Activated naive CD4-positive, alpha-beta T cell treated with anti-CD3 and anti-CD28 coated beads, Interleukin-2, amount 50 U/mL, for 24 hours (primary cell): ENCODE measurements around the gene OLFML2A.

Experiments used
- H3K27ac Mint-ChIP-seq: one replicate; pipeline ENCODE4 v1.8.0; 2021; ENCODE audit warnings: mild to moderate bottlenecking, mixed read lengths
- H3K27me3 Mint-ChIP-seq: one replicate; pipeline ENCODE4 v1.8.0; 2021; ENCODE audit warnings: mixed read lengths
- H3K36me3 Mint-ChIP-seq: one replicate; pipeline ENCODE4 v1.8.0; 2021; ENCODE audit warnings: mixed read lengths
- H3K4me1 Mint-ChIP-seq: one replicate; pipeline ENCODE4 v1.8.0; 2021; ENCODE audit warnings: mixed read lengths
- H3K4me3 Mint-ChIP-seq: one replicate; pipeline ENCODE4 v1.8.0; 2021; ENCODE audit warnings: mild to moderate bottlenecking, mixed read lengths
- H3K9me3 Mint-ChIP-seq: one replicate; pipeline ENCODE4 v1.8.0; 2021; ENCODE audit warnings: mixed read lengths

The OLFML2A gene

GRCh38 chr9:124794902-124795491 lies 18.1 kb downstream of the OLFML2A start:
- Mint-ChIP-seq H3K4me3 (no peak overlapping the region), H3K36me3 (no peaks in the 10 kb centered on the region), H3K27me3 (peaks cover 3% of the 10 kb centered on the region), H3K27ac (no peak overlapping the region), H3K9me3 (no peaks in the 10 kb centered on the region), H3K4me1 (no peaks in the 10 kb centered on the region)

GRCh38 chr9:124795881-124796431 lies 19.0 kb downstream of the OLFML2A start:
- H3K4me3 Mint-ChIP-seq: no peak overlapping the region
- peaks cover 3% of the 10 kb centered on the region for H3K27me3 Mint-ChIP-seq
- no peak overlapping the region for H3K27ac Mint-ChIP-seq
- no peaks in the 10 kb centered on the region for H3K36me3 Mint-ChIP-seq
- no peaks in the 10 kb centered on the region for H3K9me3 Mint-ChIP-seq
- H3K4me1 Mint-ChIP-seq: no peaks in the 10 kb centered on the region

GRCh38 chr9:124797343-124798103 lies 20.6 kb downstream of the OLFML2A start:
- H3K4me3 Mint-ChIP-seq: no peak overlapping the region
- no peaks in the 10 kb centered on the region for H3K36me3 Mint-ChIP-seq
- no peaks in the 10 kb centered on the region for H3K9me3 Mint-ChIP-seq
- H3K27ac Mint-ChIP-seq: no peak overlapping the region
- H3K4me1 Mint-ChIP-seq: no peaks in the 10 kb centered on the region
- peaks cover 3% of the 10 kb centered on the region for H3K27me3 Mint-ChIP-seq

- Mint-ChIP-seq H3K4me1 (no peaks in the 10 kb centered on the region), H3K9me3 (no peaks in the 10 kb centered on the region), H3K36me3 (no peaks in the 10 kb centered on the region), H3K27me3 (peaks cover 2% of the 10 kb centered on the region), H3K27ac (no peak overlapping the region), H3K4me3 (no peak overlapping the region)
Measured at GRCh38 chr9:124799274-124800006, 22.5 kb downstream of the OLFML2A start.

GRCh38 chr9:124800306-124801259 lies 23.6 kb downstream of the OLFML2A start:
- no peak overlapping the region for H3K4me3 Mint-ChIP-seq
- no peak overlapping the region for H3K27ac Mint-ChIP-seq
- no peaks in the 10 kb centered on the region for H3K9me3 Mint-ChIP-seq
- H3K36me3 Mint-ChIP-seq: no peaks in the 10 kb centered on the region
- H3K27me3 Mint-ChIP-seq: peaks cover 2% of the 10 kb centered on the region
- no peaks in the 10 kb centered on the region for H3K4me1 Mint-ChIP-seq

- no peaks in the 10 kb centered on the region for H3K9me3 Mint-ChIP-seq
- peaks cover 2% of the 10 kb centered on the region for H3K27me3 Mint-ChIP-seq
- no peak overlapping the region for H3K27ac Mint-ChIP-seq
- no peak overlapping the region for H3K4me3 Mint-ChIP-seq
- H3K4me1 Mint-ChIP-seq: no peaks in the 10 kb centered on the region
- H3K36me3 Mint-ChIP-seq: no peaks in the 10 kb centered on the region
Measured at GRCh38 chr9:124801356-124801755, 24.4 kb downstream of the OLFML2A start.

- H3K9me3 Mint-ChIP-seq: no peaks in the 10 kb centered on the region
- no peaks in the 10 kb centered on the region for H3K4me1 Mint-ChIP-seq
- no peaks in the 10 kb centered on the region for H3K36me3 Mint-ChIP-seq
- no peak overlapping the region for H3K4me3 Mint-ChIP-seq
- H3K27ac Mint-ChIP-seq: no peak overlapping the region
- peaks cover 2% of the 10 kb centered on the region for H3K27me3 Mint-ChIP-seq
Measured at GRCh38 chr9:124802426-124802825, 25.5 kb downstream of the OLFML2A start.

GRCh38 chr9:124803911-124804310 lies 27.0 kb downstream of the OLFML2A start:
- Mint-ChIP-seq H3K27me3 (no peaks in the 10 kb centered on the region), H3K9me3 (no peaks in the 10 kb centered on the region), H3K4me1 (no peaks in the 10 kb centered on the region), H3K4me3 (no peak overlapping the region), H3K36me3 (no peaks in the 10 kb centered on the region), H3K27ac (no peak overlapping the region)

- no peaks in the 10 kb centered on the region for H3K9me3 Mint-ChIP-seq
- no peak overlapping the region for H3K4me3 Mint-ChIP-seq
- no peaks in the 10 kb centered on the region for H3K4me1 Mint-ChIP-seq
- no peak overlapping the region for H3K27ac Mint-ChIP-seq
- no peaks in the 10 kb centered on the region for H3K27me3 Mint-ChIP-seq
- H3K36me3 Mint-ChIP-seq: no peaks in the 10 kb centered on the region
Measured at GRCh38 chr9:124805186-124805585, 28.3 kb downstream of the OLFML2A start.

GRCh38 chr9:124808246-124808956 lies 31.5 kb downstream of the OLFML2A start:
- Mint-ChIP-seq H3K27me3 (no peaks in the 10 kb centered on the region), H3K4me3 (no peak overlapping the region), H3K27ac (no peak overlapping the region), H3K4me1 (no peaks in the 10 kb centered on the region), H3K36me3 (no peaks in the 10 kb centered on the region), H3K9me3 (no peaks in the 10 kb centered on the region)

- H3K36me3 Mint-ChIP-seq: no peaks in the 10 kb centered on the region
- no peak overlapping the region for H3K4me3 Mint-ChIP-seq
- H3K4me1 Mint-ChIP-seq: no peaks in the 10 kb centered on the region
- H3K27me3 Mint-ChIP-seq: no peaks in the 10 kb centered on the region
- no peak overlapping the region for H3K27ac Mint-ChIP-seq
- no peaks in the 10 kb centered on the region for H3K9me3 Mint-ChIP-seq
Measured at GRCh38 chr9:124809211-124809610, 32.3 kb downstream of the OLFML2A start.

- H3K4me1 Mint-ChIP-seq: no peaks in the 10 kb centered on the region
- no peaks in the 10 kb centered on the region for H3K36me3 Mint-ChIP-seq
Measured at GRCh38 chr9:124809741-124810500, 33.0 kb downstream of the OLFML2A start.

GRCh38 chr9:124810663-124811355 lies 33.9 kb downstream of the OLFML2A start:
- no peak overlapping the region for H3K4me3 Mint-ChIP-seq
- H3K27me3 Mint-ChIP-seq: no peaks in the 10 kb centered on the region
- H3K27ac Mint-ChIP-seq: no peak overlapping the region
- no peaks in the 10 kb centered on the region for H3K36me3 Mint-ChIP-seq
- H3K4me1 Mint-ChIP-seq: no peaks in the 10 kb centered on the region
- H3K9me3 Mint-ChIP-seq: no peaks in the 10 kb centered on the region

More at GRCh38 chr9:124809741-124810500, 33.0 kb downstream of the OLFML2A start:
- no peaks in the 10 kb centered on the region for H3K9me3 Mint-ChIP-seq
- no peak overlapping the region for H3K4me3 Mint-ChIP-seq
- no peak overlapping the region for H3K27ac Mint-ChIP-seq
- no peaks in the 10 kb centered on the region for H3K27me3 Mint-ChIP-seq
